Activated T-cell treated with anti-CD3 and anti-CD28 coated beads for 4 hours (primary cell): Measurements from ENCODE around the gene CD93.

Source experiments
- DNase-seq: peaks from one replicate; pipeline ENCODE4 v3.0.0-alpha.2; 2020

Gene CD93

DNA sequence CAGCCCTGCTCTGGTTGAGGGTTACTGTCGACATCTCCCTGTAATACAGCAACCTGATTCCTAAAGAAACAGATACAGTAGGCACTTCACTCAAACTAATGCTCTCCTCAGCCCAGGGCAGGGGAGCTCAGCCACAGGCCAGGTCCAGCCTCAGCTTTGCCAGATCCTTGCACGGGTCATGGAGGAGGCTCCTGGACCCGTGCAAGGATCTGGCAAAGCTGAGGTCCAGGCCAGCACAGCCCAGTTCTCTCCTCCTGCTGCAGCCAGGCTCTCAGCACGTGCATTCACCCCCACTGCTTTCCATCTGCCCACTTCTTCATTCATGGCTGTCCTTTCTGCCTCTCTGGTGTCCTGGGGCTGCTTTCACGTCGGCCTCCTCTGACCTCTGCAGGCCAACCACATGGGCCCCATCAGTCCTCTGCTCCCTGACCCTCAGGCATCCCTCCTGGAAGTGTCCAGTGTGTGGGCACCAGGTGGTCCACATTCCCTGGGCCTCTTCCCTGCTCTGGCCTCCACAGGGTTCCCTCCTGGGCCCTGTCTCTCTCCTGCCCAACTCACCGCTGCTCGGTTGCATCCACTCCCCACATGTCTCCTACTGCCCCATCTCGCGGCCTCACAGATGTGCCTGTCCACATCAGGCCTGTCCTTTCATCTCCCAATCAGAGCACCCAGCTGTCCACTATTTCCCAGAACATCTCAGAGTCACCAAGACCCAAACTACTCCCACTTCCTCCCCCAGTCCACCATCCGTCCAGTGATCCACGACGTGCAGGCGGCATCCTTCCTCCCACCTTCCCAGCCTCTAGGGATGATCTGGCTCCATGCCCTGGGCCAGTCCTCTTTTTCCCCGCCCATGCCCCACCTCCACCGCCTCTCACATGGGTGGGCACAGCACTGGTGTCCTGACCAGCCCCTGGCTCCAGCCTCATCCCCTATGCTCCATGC is 11.8 kb upstream of the CD93 start:
- DNase-seq: no peak

DNA sequence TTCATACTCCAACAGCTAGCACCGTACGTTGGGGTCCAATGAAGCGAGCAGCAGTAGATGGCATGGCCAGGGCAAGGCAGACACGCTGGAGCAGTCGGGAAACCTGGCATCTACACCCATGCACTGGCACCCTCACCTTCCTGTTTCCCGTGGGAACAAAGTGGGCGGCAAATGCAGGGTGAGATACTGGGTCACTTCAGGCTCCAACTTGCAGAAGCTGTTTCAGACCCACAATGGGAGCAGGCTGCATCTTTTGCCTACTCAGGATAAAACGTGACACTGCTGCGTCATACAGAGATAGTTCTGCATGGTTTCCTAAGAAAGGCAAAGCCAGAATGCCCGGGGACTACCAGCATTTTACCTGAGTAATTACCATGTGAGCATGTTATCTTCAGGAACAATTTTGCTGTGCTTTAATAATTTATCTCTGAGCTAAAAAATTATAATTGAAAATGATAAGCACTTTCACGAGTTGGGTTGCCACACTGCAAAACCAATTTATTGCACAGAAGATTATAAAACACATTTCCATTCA is 10.9 kb upstream of the CD93 start:
- no peak for DNase-seq

DNA sequence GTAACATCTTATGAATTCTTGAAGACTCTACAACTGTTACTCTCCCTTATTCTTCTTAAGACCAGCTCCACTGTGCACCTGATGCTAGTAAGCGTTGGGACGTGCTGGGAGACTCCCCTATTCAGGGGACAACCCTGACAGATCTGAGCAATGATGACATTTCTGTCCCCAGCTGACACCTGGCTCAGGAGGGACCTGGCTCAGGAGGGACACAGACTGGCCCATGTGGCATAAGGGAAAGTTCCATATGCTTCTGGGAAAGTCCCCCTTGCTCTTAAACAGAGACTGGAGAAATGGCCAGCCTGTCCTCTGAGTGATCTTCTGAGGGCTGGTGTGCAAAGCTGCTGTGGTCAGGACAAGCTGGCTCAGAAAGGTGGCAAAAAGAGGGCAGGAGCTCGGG is 10.0 kb upstream of the CD93 start:
- no peak for DNase-seq

DNA sequence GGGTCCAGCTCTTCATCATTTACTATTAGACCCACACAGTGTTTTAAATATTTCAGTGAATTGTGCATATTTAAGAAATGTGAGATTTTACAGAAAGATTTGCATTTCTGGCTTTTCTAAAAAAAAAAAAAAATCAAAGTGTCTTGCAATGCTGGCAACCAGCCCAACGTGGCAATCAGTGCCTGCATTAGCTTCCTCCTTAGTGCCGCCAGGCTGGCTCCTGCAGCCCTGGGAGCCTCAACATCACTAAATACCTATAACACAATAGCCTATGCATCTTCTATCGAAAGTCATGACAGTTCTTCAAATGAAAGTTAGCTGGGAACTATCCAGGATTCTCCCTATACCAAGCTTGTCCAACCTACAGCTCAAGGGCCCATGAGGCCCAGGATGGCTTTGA is 9.4 kb upstream of the CD93 start:
- DNase-seq: no peak

DNA sequence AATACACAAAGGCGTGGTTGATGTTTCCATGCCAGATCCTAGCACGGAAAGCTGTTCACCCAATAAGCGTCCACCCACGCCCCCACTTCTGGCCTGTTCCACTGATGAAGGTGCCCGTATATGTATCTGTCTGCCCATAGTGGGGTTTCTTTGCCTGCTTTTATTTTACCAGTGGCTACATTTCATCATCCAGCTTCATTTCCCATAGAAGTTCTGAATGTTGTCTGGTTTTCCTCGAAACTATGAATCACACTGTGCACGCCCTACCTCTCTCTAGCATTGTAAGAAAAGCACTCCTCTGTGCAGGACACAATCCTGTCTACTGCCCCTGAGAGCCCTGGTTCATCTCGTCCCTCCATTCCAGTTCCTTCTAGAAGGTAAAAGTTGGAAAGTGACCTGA is 8.8 kb upstream of the CD93 start:
- no peak for DNase-seq

DNA sequence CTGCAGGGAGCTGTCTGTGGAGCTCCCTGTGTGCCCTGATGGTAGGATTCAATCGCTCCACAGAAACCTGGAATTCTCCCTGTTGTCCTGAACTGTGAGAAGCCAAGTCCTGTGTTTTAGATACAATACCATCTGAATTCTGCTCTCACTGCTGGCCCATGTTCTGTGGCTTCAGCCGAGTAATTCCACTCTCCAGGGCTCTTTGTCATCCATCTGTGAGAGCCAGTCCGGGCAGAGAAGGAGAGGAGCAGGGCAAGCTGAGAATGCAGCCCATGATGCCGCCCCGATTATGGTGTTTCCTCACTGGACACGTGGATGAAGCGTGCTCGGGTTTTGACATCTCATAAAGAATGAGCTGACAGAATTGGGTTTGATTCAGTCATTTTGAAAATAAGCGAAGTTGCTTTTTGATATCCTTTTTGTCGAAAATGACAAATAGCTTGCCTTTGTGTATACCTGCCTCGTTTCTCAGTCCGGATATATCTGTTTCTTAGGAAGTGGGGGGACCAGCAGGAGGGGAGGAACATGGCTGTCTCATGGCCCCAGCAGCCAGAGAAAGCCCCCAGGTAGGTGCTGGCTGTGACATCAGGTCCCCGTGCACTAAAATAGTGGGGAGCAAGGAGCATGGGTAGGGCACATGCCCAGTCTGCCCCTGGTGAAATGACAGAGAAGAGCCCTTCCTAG is 8.2 kb upstream of the CD93 start:
- no peak for DNase-seq

DNA sequence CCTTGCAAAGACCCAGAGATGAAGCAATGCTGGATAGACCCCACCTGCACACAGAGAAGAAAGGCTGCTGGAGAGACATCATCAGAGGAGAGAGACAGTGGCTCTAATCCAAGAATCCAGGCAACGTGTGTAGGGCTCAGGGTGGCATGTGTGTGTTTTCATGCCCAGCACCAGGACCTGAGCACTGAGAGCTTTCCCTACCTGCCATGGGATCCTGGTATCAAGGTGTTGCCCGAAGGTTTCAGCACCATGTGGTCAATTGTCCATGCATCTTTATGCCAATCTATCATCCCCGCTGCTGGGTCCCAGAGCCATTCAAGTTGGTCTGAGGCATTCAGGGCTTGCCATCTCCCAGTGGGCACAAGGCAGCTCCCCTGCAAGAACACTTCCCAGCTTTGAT is 7.5 kb upstream of the CD93 start:
- no peak for DNase-seq

DNA sequence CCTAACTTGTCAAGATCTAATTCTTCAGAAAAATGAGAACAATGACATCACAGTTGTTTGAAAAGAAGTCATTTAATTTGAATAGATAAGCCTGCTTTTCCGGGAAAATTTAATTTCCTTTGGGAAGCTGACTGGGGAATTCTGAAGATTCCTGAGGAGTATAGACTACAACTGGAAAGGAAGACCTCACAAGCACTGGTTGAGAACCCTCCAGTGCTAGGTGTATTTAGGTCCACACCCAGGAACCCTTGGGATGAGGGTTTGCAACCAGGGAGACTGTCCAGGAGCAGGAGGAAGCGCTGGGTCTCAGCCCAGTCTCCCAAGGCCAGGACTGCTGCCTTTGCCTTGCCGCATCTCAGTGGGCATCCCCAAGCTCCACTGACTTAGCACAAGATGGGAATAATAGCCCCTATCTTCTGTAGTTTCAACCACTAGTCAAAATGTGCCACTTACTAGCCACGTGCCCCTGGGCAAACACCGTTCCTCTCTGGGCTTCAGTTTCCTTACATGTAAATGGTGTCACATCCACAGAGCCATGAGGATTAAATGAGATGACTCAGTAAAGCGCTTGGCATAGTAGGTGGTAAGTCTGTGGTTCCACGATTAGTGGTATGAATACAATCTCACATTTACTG is 6.9 kb upstream of the CD93 start:
- no peak for DNase-seq

DNA sequence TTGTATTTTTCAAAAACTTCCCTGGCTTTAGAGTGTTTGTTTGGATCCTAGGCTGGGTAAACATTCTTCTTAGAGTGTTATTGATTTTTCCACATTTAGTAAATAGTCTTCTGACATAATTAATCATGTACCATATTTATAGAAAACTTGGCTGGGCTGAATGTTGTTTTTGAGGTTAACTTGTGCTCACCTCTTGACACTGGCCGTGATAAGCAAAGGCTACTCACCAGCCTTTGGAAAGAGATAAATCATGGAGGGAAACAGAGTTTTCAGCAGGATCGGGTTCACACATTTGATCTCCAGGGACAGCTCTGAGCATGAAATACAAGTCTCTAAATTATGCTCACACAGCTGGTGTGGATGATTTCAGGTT is 6.2 kb upstream of the CD93 start:
- DNase-seq: no peak

DNA sequence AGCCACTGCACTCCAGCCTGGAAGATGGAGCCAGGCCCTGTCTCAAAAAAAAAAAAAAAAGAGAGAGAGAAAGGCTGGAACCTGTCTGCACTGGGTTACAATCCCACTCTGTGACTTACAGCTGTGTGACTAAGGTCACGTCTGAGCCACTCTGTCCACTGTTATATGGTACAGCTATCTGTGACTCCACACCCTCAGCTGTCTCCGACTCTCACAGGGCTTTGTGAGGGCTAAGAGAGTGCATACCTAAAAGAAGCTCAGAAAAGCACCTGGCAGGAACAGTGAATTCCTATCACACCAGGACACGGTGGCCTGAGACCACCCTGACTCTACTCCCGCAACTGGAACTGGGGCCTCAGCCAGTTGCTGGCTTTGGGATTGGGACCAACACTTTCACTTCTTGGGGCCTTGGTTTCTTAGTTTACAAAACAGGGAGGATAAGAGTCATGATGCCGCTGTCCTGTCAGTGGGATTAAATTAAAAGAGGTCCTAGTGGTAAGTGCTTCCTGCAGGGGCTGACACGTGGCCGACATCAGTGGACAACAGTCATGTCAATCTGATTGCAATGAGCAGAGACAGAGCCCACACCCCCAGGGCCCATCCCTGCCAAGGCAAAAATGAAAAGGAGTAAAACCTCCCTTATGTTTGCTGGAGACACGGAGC is 5.7 kb upstream of the CD93 start:
- DNase-seq: no peak

DNA sequence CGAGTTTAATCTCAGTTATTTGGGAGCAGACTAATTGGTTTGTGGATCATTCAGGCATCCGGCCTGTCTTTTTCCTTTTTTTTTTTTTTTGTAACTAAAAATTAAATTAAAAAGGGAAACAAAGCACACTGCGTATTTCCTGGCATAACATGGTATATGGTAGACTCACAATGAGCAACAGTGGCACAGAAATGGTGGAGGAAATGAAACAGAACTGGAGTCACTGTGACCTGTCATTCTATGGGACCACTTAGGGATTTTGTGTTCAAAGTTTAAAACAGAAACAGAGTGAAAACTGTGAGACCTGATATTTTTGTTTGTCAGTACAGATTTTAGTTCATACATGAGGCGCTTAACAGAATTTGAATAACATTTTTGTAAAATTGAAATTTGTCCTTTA is 4.8 kb upstream of the CD93 start:
- no peak for DNase-seq

DNA sequence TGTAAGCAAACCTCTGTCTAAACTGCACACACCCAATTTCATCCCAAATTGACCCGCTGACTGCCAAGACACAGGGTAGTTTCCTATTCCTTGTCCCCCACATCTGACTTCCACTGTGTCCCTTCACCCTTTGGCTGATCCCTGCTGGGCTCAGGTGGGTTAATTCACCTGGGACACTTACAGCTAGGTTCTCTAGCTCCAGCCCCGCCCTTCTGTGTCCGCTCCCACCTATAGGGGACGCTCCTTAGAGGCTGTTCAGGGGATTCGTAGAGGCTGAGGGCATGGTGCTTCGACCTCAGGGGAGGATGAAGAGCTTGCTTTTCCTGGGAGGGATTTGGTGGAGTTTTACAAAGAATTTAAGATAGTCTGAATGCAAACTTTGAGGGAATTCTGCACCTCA is 4.0 kb upstream of the CD93 start:
- DNase-seq: no peak

DNA sequence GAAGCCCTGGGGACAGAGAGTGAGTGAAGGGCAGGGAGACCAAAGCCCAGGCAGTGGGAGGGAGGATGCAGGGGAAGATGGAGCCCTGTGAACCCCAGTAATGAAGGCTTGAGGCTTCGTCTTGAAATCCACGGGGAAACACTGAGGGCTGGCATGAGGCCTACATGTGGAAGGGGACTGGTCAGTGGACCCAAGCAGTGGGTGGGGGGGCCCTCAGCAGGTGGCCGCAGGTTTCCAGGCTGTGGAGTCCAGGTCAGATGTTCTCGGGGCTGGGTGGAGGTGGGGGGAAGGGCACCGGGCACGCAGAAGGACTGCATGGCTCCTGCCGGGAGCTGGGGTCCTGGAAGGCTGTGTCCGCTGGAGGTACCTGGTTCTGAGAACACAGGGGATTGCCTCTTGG is 2.7 kb upstream of the CD93 start:
- no peak for DNase-seq

DNA sequence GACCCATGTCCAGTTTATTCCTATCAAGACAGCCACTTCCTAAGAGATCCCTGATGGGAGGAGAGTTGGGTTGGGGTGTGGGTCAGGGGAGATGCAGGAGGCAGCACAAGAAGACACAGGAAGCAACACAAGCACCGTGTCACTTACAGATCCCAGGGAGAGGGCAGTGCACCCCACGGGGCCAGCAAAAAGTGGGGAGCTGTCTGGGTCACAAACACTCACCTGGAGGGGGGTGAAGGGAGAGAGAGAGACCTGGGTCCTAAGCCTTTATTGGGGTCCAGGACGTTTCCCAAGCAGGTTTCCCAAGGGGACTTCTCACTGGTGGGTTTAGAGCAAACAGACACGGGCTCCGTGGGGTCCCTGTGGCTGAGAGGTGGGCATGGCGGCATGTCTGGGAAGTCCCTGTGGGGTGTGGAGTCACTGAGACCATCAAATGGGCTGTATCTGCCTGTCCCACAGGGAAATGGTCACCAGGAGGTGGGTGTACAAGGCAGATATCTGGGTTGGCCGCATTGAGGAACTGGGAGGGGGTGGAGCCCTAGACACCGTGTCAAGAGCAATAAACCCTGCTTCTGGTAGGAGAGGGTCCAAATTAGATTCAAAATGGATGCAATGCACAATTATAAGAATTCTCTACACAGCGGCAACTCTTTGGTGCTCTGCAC is 1.6 kb upstream of the CD93 start:
- no peak for DNase-seq

DNA sequence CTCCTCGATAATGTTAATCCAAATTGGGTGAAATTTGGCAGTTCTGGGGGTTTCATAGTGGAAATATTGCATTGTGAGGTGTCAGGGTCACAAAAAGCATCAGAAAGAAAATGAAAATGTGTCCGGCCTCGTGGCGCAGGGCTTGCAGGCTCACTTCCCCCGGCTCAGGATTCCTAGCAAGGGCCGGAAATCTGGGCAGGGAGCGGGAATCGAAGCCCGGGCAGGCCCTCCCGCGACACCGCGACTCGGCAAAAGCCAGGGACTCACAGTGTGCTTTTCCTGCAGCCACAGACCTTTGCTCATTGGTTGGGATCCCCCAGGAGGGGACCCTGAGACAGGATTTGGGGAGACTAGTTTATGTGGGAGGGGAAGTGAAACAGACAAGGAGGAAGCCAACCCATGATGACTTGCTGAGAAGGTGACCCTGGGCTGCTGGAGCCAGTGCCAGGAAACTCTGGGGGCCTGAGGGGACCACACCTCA is 847 bp upstream of the CD93 start:
- no peak for DNase-seq

DNA sequence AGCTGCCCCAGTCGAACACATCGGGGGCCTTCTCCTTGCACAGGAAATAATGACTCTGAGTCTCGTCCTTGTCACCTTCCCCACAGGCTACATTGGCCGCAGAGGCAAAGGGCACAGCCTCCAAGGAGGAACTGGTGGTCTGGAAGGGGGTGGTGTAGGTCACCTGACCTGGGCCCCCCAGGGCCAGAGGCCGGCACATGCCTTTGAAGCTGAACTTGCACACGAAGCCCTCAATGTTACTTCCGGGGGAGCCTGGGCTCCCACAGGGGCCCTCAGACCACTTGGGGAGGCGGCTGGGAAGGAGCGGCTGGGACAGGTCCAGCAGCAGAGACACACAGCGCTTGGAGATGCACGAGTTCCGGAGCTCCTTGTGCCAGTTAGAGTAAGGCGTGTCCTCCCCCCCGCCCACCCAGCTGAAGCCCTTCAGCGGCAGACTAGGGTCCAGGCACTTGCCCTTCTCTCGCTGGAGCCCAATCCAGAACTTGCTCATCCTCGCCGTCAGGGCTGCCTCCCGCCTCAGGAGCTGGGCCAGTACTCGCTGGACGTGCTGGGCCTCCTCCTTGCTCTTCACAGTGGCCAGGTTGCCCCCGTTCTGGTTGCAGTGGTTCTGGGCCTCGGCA is 578 bp downstream of the CD93 start:
- no peak for DNase-seq

DNA sequence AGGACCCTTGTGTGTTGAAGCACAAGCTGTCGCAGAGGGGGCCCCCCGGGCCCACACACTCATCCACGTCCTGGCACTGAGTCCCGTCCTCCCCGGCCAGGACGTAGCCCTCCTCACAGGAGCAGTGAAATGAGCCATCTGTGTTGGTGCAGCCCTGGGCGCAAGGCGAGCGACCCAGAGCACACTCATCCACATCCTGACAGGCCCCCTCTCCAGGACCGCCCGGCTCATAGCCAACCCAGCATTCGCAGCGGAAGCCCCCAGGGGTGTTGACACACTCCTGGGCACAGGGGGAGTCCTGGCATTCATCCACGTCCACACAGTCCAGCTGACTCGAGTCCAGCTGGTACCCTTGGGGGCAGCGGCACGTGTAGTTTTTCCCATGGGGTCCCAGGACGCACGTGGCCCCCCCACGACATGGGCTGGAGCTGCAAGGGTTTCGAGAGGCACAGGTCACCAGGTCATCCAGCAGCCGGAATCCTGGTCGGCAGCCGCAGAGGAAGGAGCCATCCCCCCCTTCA is 1.2 kb downstream of the CD93 start:
- DNase-seq: no peak

DNA sequence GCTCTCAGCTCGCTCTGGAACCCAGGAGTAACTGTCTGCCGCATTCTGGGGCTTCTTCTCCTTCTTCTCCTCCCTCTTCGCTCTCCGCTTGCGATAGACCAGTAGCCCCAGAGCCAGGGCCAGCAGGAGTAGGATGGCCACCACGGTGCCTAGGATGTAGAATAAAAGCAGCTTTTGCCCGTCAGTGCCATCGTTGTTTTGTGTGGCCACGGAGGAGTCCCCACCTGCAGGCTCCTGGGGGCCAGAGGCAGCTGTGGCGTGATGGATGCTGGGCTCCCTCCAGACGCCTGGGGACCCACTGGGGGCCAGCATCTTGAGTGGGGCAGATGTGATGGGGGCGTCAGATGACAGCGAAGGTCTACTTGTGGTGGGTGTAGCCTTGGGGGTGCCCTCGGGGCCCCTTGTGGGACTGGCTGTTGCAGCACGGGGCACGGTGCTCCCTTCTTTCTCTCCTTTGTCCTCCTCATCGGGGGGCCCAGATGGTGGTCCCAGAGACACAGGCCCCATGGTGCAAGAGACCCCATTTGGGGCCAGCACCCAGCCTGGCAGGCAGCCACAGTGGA is 1.8 kb downstream of the CD93 start:
- no peak for DNase-seq

DNA sequence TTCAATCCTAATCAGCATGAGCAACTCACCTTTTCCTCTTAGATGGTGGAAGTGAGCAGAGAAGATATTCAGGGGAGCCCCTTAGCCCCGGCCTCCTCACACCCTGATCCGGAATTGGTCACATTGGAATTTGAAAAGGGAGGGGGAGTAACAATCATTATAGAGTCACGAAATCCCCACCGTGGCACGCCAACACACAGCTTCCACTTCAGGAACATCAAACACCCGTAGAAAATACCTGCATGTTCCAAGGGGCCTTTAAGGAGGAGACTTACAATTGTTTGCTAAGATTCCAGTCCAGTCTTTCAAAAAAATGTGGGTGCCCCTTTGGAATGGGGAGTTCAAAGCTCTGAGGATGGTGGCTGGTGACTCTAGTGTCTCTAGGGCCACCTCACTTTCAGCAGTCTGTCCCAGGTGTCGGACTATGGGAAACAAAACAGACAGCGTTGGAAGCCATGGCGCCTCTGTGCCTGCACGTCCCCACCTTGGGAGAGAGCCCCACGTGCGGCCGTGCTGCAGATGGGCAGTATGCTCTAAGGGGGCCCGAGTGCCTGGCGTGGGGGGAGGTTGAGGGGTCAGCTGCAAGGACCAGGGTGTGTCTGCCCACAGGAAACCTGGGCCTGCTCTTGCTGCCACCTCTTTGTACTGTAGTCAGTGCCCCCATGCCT is 2.4 kb downstream of the CD93 start:
- DNase-seq: no peak

DNA sequence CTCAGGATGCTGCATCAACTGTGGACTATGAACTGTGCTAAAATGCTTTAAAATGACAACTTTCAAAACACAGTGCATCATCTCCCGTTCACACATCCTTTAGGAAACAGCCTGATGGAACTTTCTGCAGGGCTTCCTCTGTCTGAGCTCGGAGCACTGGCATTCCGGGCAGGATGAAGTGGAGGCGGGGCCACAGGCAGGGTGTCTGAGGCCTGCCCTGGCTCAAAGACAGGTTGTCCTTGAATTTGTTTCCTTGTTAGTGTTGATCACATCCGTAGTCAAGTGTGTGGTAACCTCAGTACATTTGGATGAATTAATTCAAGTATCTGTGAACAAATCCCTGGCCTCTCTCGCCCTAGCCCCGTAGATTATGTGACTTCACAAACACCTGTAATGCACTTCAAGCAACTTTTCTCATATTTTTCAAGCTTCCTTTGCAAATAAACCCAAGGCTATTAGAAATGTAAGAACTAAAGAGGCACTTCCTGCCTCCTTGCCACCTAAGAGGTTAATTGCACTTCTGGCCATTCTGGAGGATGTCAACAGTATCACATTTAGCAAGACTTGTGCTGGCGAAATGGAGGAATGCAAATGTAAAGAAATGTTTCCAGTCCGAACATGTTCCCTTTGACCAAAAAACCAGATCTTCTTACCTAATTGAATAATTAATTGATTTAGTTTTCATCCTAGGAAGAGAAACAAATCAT is 3.1 kb downstream of the CD93 start:
- DNase-seq: no peak
